ENCODE data around the gene ACSL5.

DNA sequence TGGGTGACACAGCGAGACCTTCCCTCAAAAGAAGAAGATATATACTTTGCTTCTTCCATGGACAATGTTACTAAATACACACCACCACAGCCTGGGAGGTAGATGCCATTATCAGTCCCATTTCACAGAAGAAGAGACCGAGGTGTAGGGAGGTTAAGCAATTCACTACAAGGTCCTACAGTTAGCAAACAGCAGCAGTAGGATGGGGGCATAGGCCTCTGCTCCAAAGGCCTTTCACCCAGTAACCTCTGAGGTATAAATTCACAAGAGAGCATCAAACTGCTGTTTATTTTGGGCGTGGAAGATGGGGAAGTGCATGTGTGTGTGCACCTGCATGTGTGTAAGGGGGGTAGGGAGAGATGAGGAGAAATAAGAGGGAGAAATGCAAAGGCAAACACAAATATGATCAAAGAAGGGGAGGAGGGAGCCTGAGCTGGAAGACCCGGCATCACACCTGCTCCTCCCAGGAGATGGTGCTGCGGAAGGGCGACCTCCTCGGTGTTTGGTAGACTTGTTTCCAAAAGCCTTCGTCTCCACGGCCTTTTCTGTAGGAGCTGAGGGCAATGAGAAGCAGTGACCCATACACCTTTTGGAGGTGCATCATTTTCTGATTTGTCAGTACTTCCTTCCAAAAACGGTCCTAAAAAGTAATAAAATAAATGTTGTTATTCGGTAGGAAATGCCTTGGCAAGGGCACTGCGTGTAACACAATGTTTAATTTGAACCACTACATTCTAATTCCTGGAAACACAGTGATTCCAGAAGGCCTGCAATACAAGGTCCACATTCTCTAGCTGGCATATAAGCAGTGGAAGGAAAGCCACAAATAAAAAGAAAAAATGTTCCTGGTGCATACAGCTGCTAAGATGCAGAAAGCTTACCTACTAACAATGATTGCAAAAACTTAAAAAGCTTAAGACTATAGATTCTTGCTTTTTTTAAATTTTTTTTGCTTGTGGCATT, 25.9 kb upstream of the ACSL5 start:
- TF ChIP-seq POLR2AphosphoS5 (IDR thresholded peaks at IDR 0.05; ENCODE audit: low read depth, low read length), result no peak
- TF ChIP-seq, protein P1, sequence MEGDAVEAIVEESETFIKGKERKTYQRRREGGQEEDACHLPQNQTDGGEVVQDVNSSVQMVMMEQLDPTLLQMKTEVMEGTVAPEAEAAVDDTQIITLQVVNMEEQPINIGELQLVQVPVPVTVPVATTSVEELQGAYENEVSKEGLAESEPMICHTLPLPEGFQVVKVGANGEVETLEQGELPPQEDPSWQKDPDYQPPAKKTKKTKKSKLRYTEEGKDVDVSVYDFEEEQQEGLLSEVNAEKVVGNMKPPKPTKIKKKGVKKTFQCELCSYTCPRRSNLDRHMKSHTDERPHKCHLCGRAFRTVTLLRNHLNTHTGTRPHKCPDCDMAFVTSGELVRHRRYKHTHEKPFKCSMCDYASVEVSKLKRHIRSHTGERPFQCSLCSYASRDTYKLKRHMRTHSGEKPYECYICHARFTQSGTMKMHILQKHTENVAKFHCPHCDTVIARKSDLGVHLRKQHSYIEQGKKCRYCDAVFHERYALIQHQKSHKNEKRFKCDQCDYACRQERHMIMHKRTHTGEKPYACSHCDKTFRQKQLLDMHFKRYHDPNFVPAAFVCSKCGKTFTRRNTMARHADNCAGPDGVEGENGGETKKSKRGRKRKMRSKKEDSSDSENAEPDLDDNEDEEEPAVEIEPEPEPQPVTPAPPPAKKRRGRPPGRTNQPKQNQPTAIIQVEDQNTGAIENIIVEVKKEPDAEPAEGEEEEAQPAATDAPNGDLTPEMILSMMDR (IDR thresholded peaks at IDR 0.05; ENCODE audit: control extremely low read depth in 1 of 3, insufficient read depth in 1 of 3, low read depth in 1 of 3, low read length in 3 of 3), result no peak
- no peak for TF ChIP-seq EZH2 (IDR thresholded peaks at IDR 0.05; ENCODE audit: low read depth, low read length, severe bottlenecking)
- no peak for TF ChIP-seq SIRT6 (IDR thresholded peaks at IDR 0.05; ENCODE audit: low read length)
- TF ChIP-seq TCF12 (IDR thresholded peaks at IDR 0.05; ENCODE audit: low read depth, low read length), result no peak
- TF ChIP-seq CEBPB (IDR thresholded peaks at IDR 0.05; ENCODE audit: low read depth, low read length), result no peak
- TF ChIP-seq GABPA (IDR thresholded peaks at IDR 0.05; ENCODE audit: borderline replicate concordance, insufficient read depth, low read length), result no peak
- no peak for TF ChIP-seq RAD21 (IDR thresholded peaks at IDR 0.05 in 1 of 2, conservative IDR thresholded peaks at IDR 0.05 in 1 of 2; ENCODE audit: low read depth in 2 of 2, low read length in 2 of 2)
- TF ChIP-seq SP2 (IDR thresholded peaks at IDR 0.05; ENCODE audit: low read length), result no peak
- no peak for TF ChIP-seq KDM1A (IDR thresholded peaks at IDR 0.05; ENCODE audit: borderline replicate concordance, low read length)
- no peak for TF ChIP-seq TAF1 (IDR thresholded peaks at IDR 0.05; ENCODE audit: low read depth, low read length)
- no peak for TF ChIP-seq POLR2A (IDR thresholded peaks at IDR 0.05; ENCODE audit: control extremely low read depth in 1 of 2, low read depth in 2 of 2, low read length in 2 of 2)
- no peak for TF ChIP-seq JUND (IDR thresholded peaks at IDR 0.05; ENCODE audit: low read length)
- no peak for TF ChIP-seq EP300 (IDR thresholded peaks at IDR 0.05; ENCODE audit: borderline replicate concordance in 1 of 2, low read depth in 2 of 2, low read length in 2 of 2)
